Measurements from ENCODE around the gene ACAA1.

- no peak for TF ChIP-seq CTCF (IDR thresholded peaks at IDR 0.05)
- TF ChIP-seq POLR2AphosphoS5 (IDR thresholded peaks at IDR 0.05; ENCODE audit: low read depth, low read length) = no peak
Measured at GRCh38 chr3:38167591-38167990, 30.7 kb upstream of the ACAA1 start.
